Measurements from ENCODE around the gene NCOR1.
"Not testable (repeated sequence)": the region's sequence is repeated elsewhere in the genome, so short reads cannot be mapped to it uniquely, and the experiment has no call there.

DNA sequence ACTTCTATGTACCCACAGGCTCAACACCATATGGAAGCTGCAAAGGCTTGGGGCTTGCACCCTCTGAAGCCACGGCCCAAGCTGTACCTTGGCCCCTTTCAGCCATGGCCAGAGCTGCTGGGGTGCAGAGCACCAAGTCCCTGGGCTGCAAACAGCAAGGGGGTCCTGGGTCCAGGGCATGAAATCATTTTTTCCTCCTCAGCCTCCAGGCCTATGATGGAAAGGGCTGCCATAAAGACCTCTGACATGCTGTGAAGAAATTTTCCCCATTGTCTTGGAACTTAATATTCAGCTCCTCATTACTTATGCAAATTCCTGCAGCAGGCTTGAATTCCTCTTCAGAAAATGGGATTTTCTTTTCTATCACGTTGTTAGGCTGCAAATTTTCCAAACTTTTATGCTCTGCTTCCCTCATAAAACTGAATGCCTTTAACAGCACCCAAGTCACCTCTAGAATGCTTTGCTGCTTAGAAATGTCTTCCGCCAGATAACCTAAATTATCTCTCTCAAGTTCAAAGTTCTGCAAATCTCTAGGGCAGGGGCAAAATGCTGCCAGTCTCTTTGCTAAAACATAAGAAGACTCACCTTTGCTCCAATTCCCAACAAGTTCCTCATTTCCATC lies 100.1 kb downstream of the NCOR1 start:
- TF ChIP-seq EZH2phosphoT487 (IDR thresholded peaks at IDR 0.05; ENCODE audit: low read depth), result not testable (repeated sequence)
- TF ChIP-seq, protein P1, sequence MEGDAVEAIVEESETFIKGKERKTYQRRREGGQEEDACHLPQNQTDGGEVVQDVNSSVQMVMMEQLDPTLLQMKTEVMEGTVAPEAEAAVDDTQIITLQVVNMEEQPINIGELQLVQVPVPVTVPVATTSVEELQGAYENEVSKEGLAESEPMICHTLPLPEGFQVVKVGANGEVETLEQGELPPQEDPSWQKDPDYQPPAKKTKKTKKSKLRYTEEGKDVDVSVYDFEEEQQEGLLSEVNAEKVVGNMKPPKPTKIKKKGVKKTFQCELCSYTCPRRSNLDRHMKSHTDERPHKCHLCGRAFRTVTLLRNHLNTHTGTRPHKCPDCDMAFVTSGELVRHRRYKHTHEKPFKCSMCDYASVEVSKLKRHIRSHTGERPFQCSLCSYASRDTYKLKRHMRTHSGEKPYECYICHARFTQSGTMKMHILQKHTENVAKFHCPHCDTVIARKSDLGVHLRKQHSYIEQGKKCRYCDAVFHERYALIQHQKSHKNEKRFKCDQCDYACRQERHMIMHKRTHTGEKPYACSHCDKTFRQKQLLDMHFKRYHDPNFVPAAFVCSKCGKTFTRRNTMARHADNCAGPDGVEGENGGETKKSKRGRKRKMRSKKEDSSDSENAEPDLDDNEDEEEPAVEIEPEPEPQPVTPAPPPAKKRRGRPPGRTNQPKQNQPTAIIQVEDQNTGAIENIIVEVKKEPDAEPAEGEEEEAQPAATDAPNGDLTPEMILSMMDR (IDR thresholded peaks at IDR 0.05; ENCODE audit: low read depth, low read length), result not testable (repeated sequence)
